ENCODE results near the gene ENAH.
"Not testable (repeated sequence)": the region's sequence is repeated elsewhere in the genome, so short reads cannot be mapped to it uniquely, and the experiment has no call there.

ENAH gene

GRCh38 chr1:225644666-225645065 is 8.3 kb downstream of the ENAH start:
- DNase-seq (ENCODE audit: low spot score), result no peak

GRCh38 chr1:225642177-225642576 is 10.7 kb downstream of the ENAH start:
- no peak for DNase-seq (ENCODE audit: low spot score)

GRCh38 chr1:225638853-225639252 is 14.1 kb downstream of the ENAH start:
- DNase-seq (ENCODE audit: low spot score), result no peak

GRCh38 chr1:225637651-225638199 is 15.2 kb downstream of the ENAH start:
- DNase-seq (ENCODE audit: low spot score), result no peak

GRCh38 chr1:225636992-225637391 is 15.9 kb downstream of the ENAH start:
- DNase-seq (ENCODE audit: low spot score), result not testable (repeated sequence)

- no peak for DNase-seq (ENCODE audit: low spot score)
Observed at GRCh38 chr1:225635649-225636048, 17.3 kb downstream of the ENAH start.

- not testable (repeated sequence) for DNase-seq (ENCODE audit: low spot score)
Observed at GRCh38 chr1:225632836-225633235, 20.1 kb downstream of the ENAH start.

GRCh38 chr1:225631021-225631663 is 21.8 kb downstream of the ENAH start:
- DNase-seq (ENCODE audit: low spot score), result no peak

GRCh38 chr1:225629483-225629882 is 23.4 kb downstream of the ENAH start:
- DNase-seq (ENCODE audit: low spot score), result no peak

GRCh38 chr1:225628794-225629193 is 24.1 kb downstream of the ENAH start:
- DNase-seq (ENCODE audit: low spot score), result not testable (repeated sequence)

GRCh38 chr1:225627304-225627947 is 25.5 kb downstream of the ENAH start:
- no peak for DNase-seq (ENCODE audit: low spot score)

GRCh38 chr1:225626698-225627097 is 26.2 kb downstream of the ENAH start:
- DNase-seq (ENCODE audit: low spot score), result no peak

- DNase-seq (ENCODE audit: low spot score), result no peak
Observed at GRCh38 chr1:225617956-225618355, 35.0 kb downstream of the ENAH start.

GRCh38 chr1:225617479-225617878 is 35.4 kb downstream of the ENAH start:
- DNase-seq (ENCODE audit: low spot score), result no peak

- DNase-seq (ENCODE audit: low spot score), result not testable (repeated sequence)
Observed at GRCh38 chr1:225615403-225615790, 37.5 kb downstream of the ENAH start.

GRCh38 chr1:225613006-225613405 is 39.9 kb downstream of the ENAH start:
- no peak for DNase-seq (ENCODE audit: low spot score)

- DNase-seq (ENCODE audit: low spot score), result no peak
Observed at GRCh38 chr1:225612287-225612686, 40.6 kb downstream of the ENAH start.

GRCh38 chr1:225611537-225612223 is 41.2 kb downstream of the ENAH start:
- DNase-seq (ENCODE audit: low spot score), result no peak

GRCh38 chr1:225610539-225610938 is 42.4 kb downstream of the ENAH start:
- DNase-seq (ENCODE audit: low spot score), result no peak

- no peak for DNase-seq (ENCODE audit: low spot score)
Observed at GRCh38 chr1:225608014-225608796, 44.7 kb downstream of the ENAH start.

- DNase-seq (ENCODE audit: low spot score), result no peak
Observed at GRCh38 chr1:225607355-225607754, 45.6 kb downstream of the ENAH start.

All from NAMALWA (cell line).